ENCODE data around the gene JSRP1.
A peak's percentile ranks its signal among the peaks of the same experiment; 100 is the strongest.

Gene JSRP1

DNA sequence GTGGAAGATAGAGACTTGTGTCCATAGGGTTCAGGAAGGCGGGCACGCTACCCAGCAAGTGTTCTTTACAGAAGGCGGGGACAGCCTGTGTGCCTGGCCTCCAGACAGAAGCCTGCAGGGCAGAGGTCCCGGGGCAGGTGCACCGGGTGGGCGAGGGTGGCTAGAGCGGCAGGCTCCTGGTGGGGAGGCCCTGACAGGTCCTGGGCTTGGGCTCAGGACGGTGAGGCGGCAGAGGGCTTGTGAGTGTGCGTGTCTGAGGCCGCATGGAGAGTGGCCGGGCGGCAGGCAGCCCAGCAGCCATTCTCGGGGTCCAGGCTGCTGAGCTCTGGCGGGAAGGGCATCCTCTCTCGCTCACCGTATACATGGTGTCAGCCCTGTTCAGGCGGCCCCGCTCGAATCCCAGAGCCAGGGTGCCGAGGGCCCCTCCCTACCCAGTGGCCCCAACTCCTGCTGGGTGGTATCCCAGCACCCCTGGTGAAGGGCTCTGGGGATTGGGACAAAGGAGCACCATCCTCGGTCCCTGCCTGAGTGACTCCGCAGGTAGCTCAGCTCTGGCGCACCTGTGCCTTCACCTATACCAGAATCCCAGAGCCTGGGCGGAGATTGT, 10.1 kb downstream of the JSRP1 start:
- no peak for DNase-seq

GRCh38 chr19:2245273-2245672, 10.9 kb downstream of the JSRP1 start:
- DNase-seq, result no peak

DNA sequence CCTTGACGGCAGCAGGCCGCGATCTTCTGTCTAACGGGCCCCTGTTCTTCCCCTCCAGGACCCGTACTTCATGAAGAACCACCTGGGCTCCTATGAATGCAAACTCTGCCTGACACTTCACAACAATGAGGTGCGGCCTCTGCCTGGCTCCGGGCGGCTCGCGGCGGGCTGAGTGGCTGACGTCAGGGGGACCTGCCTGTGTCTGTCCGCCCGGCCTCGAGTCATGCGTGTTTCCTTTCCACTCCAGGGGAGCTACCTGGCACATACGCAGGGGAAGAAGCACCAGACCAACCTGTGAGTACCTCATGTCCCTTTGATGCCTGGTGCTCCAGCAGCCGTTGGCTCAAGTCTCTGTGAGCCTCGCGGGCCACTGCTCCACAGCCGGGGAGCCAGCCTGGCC, 11.7 kb downstream of the JSRP1 start:
- no peak for DNase-seq

GRCh38 chr19:2244125-2244411, 12.1 kb downstream of the JSRP1 start:
- DNase-seq, result no peak

GRCh38 chr19:2243274-2244124, 12.7 kb downstream of the JSRP1 start:
- no peak for DNase-seq

GRCh38 chr19:2242816-2243215, 13.4 kb downstream of the JSRP1 start:
- DNase-seq, result no peak

DNA sequence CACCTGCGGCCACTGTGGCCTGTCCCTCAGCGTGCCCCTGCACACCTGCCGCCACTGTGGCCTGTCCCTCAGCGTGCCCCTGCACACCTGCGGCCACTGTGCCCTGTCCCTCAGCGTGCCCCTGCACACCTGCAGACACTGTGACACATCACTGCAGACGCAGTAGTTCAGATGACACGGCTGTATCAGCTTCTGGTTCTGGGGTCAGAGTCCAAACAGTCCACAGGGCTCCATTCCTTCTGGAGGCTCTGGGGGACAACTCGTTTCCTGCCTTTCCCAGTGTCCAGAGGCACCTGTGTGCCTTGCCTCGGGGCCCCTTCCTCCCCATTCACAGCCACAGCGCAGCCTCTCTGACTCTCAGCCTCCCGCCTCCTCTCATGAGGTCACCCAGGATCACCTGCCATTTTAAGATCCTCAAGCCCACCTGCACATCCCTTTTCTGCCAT, 14.1 kb downstream of the JSRP1 start:
- DNase-seq, result no peak

GRCh38 chr19:2240881-2241760, 15.1 kb downstream of the JSRP1 start:
- DNase-seq, result no peak

DNA sequence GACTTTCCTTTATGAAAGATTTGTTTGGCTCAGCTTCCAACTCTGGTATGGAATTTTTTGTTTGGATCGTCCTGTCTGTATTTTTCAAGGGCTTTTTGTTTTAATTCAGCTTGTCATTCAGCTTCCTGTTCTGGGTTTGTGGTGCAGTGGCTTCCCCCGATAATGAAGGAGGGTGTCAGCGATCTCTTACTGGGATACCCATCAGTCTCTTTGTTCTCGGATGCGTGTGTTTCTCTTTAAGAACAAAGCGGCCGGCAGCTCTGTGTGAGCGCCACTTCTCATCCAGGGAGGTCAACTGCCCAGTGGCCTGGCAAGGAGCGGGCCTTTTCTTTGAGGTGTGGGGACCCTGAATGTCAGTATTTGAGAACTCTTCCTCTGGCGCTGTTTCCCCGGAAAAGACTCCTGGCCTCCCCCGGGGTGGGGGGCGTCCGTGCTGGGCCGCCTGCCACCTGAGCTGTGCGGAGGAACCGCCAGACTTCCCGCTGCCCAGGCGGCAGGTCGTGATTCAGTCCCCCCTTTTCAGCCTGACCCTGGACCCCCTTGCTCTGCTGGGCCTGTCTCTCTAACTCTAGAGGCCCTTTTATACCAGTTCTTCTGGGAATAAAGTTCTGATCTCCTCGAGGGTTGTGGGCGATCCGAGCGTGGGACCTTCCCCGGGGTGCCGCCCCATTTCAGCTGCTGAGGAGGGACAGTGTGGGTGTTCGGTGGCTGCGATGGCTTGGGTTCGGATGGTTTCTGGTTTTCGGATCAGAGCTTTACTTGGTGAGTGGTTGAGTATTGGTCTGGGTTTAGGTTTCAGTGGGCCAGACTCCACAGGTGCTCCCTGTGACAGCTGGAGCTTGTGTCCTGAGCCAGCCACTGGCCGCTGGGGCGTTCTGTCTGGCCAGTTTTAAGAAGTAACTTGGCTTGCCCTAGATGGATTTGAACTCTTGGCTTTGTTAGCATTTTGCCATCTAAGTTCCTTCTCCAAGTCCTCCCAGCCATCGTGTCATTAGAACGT, 16.1 kb downstream of the JSRP1 start:
- no peak for DNase-seq

DNA sequence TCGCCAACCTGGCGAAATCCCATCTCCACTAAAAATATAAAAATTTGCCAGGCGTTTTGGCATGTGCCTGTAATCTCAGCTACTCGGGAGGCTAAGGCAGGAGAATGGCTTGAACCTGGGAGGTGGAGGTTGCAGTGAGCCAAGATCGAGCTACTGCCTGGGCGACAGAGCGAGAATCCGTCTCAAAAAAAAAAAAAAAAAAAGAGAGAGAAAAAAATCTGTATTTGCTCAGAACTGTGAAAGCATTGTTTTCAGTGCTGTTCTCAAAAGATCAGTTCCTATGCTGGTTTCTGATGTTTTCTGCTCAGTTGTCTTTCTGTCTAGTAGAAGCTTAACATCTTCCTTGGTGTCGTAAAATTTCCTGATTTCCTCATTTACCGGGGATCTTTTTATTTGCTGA, 17.0 kb downstream of the JSRP1 start:
- DNase-seq, result no peak

GRCh38 chr19:2237869-2238153, 18.4 kb downstream of the JSRP1 start:
- no peak for DNase-seq

DNA sequence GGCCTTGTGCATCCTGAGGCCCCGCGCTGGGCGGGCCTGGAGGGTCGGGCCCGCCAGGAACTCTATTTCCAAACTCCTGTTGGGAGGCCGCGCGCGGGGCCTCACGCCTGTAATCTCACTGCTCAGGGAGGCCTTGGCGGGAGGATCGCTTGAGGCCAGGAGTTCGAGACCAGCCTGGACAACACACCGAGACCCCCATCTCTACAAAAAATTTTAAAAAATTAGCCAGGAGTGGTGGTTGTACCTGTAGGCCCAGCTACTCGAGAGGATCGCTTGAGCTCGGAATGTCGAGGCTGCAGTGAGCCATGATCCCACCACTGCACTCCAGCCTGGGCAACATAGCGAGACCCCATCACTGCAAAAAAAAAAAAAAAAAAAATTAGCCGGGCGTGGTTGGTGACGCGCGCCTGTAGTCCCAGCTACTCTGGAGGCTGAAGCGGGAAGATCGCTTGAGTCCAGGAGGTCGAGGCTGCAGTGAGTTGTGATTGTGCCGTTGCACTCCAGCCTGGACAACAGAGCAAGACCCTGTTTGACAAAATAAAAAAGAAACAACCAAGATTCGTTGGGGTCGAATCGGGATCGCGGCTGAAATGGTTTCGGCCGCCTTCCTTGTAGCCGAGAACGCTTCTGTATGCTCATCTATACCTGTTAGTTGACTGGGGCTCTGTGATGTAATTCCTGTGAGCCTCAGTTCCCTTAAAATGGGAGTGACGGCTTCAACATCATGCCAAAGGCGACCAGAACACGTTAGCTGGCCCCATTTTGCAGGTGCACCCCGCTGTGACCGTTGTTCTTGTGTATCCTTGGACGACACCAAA, 19.0 kb downstream of the JSRP1 start:
- no peak for DNase-seq

DNA sequence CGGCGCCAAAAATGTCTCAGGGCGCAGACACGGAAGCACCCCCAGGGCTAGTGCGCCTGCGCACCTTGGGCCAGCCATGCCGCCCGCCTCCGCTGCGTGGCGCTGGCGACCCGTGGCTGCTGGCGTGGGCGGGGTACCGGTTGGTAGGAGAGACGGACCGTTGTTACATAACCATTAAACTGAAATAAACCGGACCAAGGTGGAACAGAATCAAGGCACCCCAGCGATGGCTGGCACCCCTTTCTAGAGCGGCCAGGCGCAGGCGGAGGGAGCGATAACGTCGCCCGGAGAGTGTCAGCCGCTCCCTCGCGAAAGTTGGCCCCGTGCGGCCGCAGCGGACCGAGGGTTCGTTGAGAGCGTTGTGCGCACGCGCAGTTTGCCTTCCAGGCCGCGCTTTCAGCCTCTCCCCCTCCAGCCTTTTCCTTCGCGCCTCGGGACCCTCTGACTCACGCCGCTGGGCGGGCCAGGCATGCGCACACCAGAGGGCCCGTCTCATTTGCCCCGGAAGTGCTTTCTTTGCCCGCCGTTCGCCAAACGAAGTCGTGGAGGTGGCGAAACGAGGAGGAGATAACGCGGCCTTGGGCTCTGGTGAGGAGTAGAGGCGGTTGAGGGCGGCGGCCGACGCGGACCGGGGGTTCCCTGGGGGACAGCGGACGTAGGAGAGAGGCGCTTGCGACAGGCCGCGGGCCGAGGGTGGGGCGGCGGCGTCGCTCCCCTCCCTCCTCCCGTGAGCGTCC, 19.7 kb downstream of the JSRP1 start, which contains the start of the genes PLEKHJ1 and SF3A2:
PLEKHJ1 (minus strand) TSS at position 16 of the 737 bp plus-strand sequence. CDS start 81 bp downstream, outside the sequence.
SF3A2 (plus strand) TSS at position 511 of the 737 bp plus-strand sequence. CDS start 6,595 bp downstream, outside the sequence.
- DNase-seq, result peak; percentile 98

DNA sequence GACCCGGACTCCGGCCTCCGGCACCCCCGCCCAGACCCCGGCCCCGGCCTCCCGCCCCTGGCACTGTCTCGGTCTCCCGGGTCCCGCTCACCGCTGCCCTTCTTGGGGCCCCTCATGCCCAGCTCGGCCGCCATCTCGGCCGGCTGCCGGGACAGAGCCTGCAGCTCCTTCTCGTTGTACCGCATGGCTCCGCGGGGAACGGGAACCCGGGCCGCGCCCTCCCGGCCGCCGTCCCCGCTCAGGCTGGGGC, 20.2 kb downstream of the JSRP1 start:
- no peak for DNase-seq

GRCh38 chr19:2235381-2236063, 20.7 kb downstream of the JSRP1 start:
- DNase-seq, result peak; percentile 72

DNA sequence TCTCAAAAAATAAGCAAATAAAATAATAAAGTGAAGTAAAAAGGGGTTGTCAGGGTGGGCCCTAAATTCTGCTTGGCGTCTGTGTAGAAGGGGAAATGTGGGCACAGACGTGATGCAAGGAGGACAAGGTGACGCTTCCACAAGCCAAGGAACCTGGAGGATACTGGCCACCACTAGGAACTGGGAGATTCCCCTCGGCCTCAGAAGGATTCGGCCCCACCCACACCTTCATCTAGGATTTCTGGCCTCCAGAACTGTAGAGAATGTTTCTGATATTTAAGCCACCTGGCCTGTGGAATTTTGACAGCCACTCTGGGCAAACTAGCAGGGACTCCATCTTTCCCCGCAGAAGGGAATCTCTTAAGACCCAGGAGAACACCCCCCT, 21.2 kb downstream of the JSRP1 start:
- no peak for DNase-seq

DNA sequence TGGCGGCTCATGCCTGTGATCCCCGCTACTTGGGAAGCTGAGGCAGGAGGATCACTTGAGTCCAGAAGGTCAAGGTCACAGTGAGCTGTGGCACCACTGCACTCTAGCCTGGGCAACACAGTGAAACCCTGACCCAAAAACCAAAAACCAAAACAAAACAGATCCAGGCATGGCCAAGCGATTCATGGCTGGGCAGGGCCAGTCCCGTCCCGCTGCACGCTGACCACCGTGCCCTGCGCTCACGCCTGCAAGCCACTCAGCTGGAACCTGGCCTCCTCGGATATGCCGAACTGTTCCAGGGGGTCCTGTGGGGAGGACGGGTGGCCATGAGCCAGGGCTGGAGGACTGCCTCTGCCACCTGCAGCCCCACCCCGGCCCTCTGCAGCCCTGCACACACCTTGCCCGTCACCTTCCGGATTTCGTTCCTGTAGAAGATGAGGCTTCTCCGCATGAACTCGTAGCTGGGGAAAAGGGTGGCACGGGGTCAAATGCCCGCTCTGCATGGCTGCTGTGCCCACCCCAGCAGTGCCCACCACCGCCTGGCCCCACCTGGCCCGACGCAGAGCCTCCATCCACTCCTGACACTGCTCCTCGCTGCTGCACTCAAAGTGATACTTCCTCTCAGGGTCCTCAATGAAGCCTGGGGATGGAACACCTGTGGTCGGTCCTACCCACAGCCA, 22.5 kb downstream of the JSRP1 start:
- no peak for DNase-seq

DNA sequence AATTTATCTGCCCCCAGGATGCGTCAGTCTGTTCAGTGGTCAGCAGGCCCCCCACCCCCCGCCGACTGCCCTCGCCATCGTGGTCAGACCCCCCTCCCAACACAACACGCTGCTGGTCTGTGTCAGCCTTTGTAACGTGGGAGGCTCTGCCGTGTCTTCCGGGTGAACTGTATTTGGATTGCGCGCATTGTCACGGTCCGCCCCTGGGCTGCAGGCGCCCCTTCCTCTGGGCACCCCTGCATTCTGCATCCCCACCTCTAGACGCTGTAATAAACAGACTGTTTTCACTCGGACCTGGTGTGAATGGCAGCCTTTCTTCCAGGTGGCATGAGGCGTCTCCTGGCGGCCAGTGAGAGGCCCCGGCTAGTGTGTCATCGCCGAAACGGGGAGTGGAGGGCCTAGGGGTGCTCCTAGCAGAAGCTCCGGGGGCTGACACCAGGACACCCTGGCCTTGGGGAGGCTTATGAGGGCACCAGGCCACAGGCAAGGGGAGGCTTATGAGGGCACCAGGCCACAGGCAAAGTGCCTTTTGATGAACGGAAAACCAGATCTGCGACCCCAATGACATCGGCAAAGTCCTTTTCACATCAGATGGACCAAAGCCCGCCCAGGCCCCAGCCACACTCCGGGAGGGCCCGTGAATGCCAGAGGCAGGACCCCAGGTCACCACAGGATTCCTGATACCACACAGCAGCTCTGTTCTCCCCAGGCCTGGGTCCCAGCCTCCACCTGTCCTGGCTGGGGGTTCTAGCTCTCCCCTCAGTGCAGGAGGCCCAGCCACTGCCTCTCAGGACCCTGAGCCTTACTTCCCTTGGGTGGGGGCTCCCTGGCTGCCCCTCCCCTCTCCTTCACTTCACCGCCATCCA, 23.7 kb downstream of the JSRP1 start:
- DNase-seq, result no peak
